HCT116 (cell line): Measurements from ENCODE around the gene SMIM35. TPM values are rescaled to one million over a fixed set of nuclear protein-coding genes. Genes with fewer than 3 reads are reported as not detected.

ENCODE experiments used
- ATAC-seq: fragments of 200-7000 bp; cut with Tn5 transposase; 2 replicates; pipeline ENCODE4 v1.9.1; 2020; ENCODE audit warnings: mild to moderate bottlenecking, moderate library complexity
- BruUV-seq: library from RNA; stranded (reverse); fragments of 400-500 nt; replicated peaks from 2 replicates; lab custom pipeline; 2021; lab: Mats Ljungman, UMichigan
- CTCF ChIA-PET: fragments of 300-600 bp; sonication (Branson Sonifier 250); formaldehyde crosslinking; loops from one replicate; lab custom pipeline; 2021; ENCODE audit warnings: antibody characterized with exemption; lab: Charles Lee
- POLR2A ChIA-PET: fragments of 300-600, 350-600 bp; sonication (Branson Sonifier 250); formaldehyde crosslinking; loops from one replicate; lab custom pipeline; 2021; ENCODE audit warnings: antibody characterized with exemption; lab: Charles Lee
- RAD21 ChIA-PET, 2 experiments: fragments of 300-600 bp; sonication (Branson Sonifier 250); formaldehyde crosslinking; loops; one replicate each; lab custom pipeline; 2023; ENCODE audit warnings: low total read pairs in 2 of 2; ENCODE audit not compliant: uncharacterized antibody in 2 of 2, unreplicated experiment in 2 of 2, low non-redundant PET in 1 of 2; lab: Charles Lee
- DNase-seq: peaks from one replicate; pipeline ENCODE4 v3.0.0-alpha.2; 2010; ENCODE audit warnings: low read depth, low spot score
- H2AFZ ChIP-seq: fragments of 200-600 bp; shearing (Covaris generic), sonication (generic); 2 replicates; pipeline ENCODE4 v1.6.1; 2017; ENCODE audit warnings: low read depth, mixed run types, mixed read lengths, antibody characterized with exemption, low read length; ENCODE audit not compliant: poor library complexity, severe bottlenecking
- H3K27ac ChIP-seq: 2 replicates; pipeline ENCODE4 v1.5.1; 2012; ENCODE audit warnings: low read depth, low read length
- H3K27me3 ChIP-seq: fragments of 200-600 bp; sonication (generic); 2 replicates; pipeline ENCODE4 v1.6.1; 2016; ENCODE audit warnings: mixed run types, low read length, mixed read lengths; ENCODE audit not compliant: insufficient read depth
- H3K36me3 ChIP-seq, 2 experiments: fragments of 200-500 bp in 1 of 2; fragments of 200-600 bp in 1 of 2; sonication (Bioruptor generic) in 1 of 2; sonication (generic) in 1 of 2; 2 replicates each; pipeline versions ENCODE4 v1.5.1 to v1.6.1; 2014 to 2016; ENCODE audit warnings: low read length in 2 of 2, inconsistent platforms in 1 of 2, mixed read lengths in 1 of 2, mixed run types in 1 of 2; ENCODE audit not compliant: insufficient read depth in 2 of 2, control insufficient read depth in 1 of 2
- H3K4me1 ChIP-seq, 2 experiments: fragments of 200-600 bp in 1 of 2; sonication (generic) in 1 of 2; 2 replicates each; pipeline versions ENCODE4 v1.5.1 to v1.6.1; 2012 to 2017; ENCODE audit warnings: low read length in 2 of 2, inconsistent platforms in 1 of 2, mild to moderate bottlenecking in 1 of 2, mixed read lengths in 1 of 2, mixed run types in 1 of 2, moderate library complexity in 1 of 2; ENCODE audit not compliant: insufficient read depth in 2 of 2, control insufficient read depth in 1 of 2
- H3K4me2 ChIP-seq: fragments of 200-600 bp; sonication (generic); 2 replicates; pipeline ENCODE4 v1.6.1; 2017; ENCODE audit warnings: mixed run types, low read length, mixed read lengths
- H3K4me3 ChIP-seq, 2 experiments: fragments of 200-600 bp in 1 of 2; sonication (generic) in 1 of 2; replicated peaks in 1 of 2; 2 replicates each; pipeline ENCODE4 v1.5.1; 2011 to 2016; ENCODE audit warnings: low read length in 2 of 2, control low read depth in 1 of 2, low read depth in 1 of 2, mild to moderate bottlenecking in 1 of 2, mixed read lengths in 1 of 2, mixed run types in 1 of 2
- H3K79me2 ChIP-seq: fragments of 200-600 bp; sonication (generic); 2 replicates; pipeline ENCODE4 v1.6.1; 2017; ENCODE audit warnings: mild to moderate bottlenecking, mixed run types, low read length, moderate library complexity, mixed read lengths; ENCODE audit not compliant: insufficient read depth
- H3K9ac ChIP-seq: fragments of 200-600 bp; sonication (generic); 2 replicates; pipeline ENCODE4 v1.6.1; 2016; ENCODE audit warnings: low read length, mixed read lengths
- H3K9me2 ChIP-seq: fragments of 200-600 bp; sonication (generic), shearing (Covaris generic); 2 replicates; pipeline ENCODE4 v1.6.1; 2017; ENCODE audit warnings: mixed run types, mild to moderate bottlenecking, moderate library complexity; ENCODE audit not compliant: insufficient read depth
- H3K9me3 ChIP-seq, 2 experiments: fragments of 200-500 bp in 1 of 2; fragments of 200-600 bp in 1 of 2; sonication (Bioruptor generic) in 1 of 2; sonication (generic) in 1 of 2; 2 replicates each; pipeline ENCODE4 v1.6.1; 2014 to 2017; ENCODE audit warnings: low read length in 2 of 2, mixed read lengths in 2 of 2, inconsistent platforms in 1 of 2, low read depth in 1 of 2, mild to moderate bottlenecking in 1 of 2, mixed run types in 1 of 2, moderate library complexity in 1 of 2; ENCODE audit not compliant: control insufficient read depth in 1 of 2, insufficient read depth in 1 of 2
- H4K20me1 ChIP-seq: fragments of 200-600 bp; sonication (generic), shearing (Covaris generic); 2 replicates; pipeline ENCODE4 v1.6.1; 2017; ENCODE audit warnings: mixed run types, mild to moderate bottlenecking, moderate library complexity; ENCODE audit not compliant: insufficient read depth
- CEBPB ChIP-seq: IDR thresholded peaks from 2 replicates; pipeline ENCODE4 v1.6.1; 2012; ENCODE audit warnings: low read depth
- EZH2 ChIP-seq: fragments of 200-600 bp; sonication (generic); IDR thresholded peaks from 2 replicates; pipeline ENCODE4 v1.6.1; 2017; ENCODE audit warnings: antibody characterized with exemption, mixed run types
- FOSL1 ChIP-seq: IDR thresholded peaks from 2 replicates; pipeline ENCODE4 v1.6.1; 2012; ENCODE audit warnings: low read depth
- JUND ChIP-seq: IDR thresholded peaks from 2 replicates; pipeline ENCODE4 v1.6.1; 2012
- POLR2A ChIP-seq: IDR thresholded peaks from 2 replicates; pipeline ENCODE4 v1.7.0; 2011; ENCODE audit warnings: borderline replicate concordance; ENCODE audit not compliant: insufficient read depth, insufficient read length; ENCODE audit errors: extremely low read depth
- RAD21 ChIP-seq: IDR thresholded peaks from 2 replicates; pipeline ENCODE4 v1.6.1; 2012; ENCODE audit warnings: low read depth, mild to moderate bottlenecking
- SRF ChIP-seq: IDR thresholded peaks from 2 replicates; pipeline ENCODE4 v1.6.1; 2012; ENCODE audit warnings: low read depth
- TCF7L2 ChIP-seq: IDR thresholded peaks from 2 replicates; pipeline ENCODE4 v1.7.0; 2011; ENCODE audit warnings: borderline replicate concordance, inconsistent platforms; ENCODE audit not compliant: insufficient read depth, insufficient read length; ENCODE audit errors: extremely low read depth
- YY1 ChIP-seq: IDR thresholded peaks from 2 replicates; pipeline ENCODE4 v1.6.1; 2011; ENCODE audit warnings: low read length, low read depth, moderate library complexity, mild to moderate bottlenecking; ENCODE audit not compliant: insufficient replicate concordance; ENCODE audit errors: extremely low read depth
- intact Hi-C: fragments of 100-400 bp; cut with micrococcal nuclease; formaldehyde crosslinking; loops from 2 replicates; pipeline ENCODE4 v1.10.0; 2022
- total RNA-seq: library from RNA; stranded (reverse); gene quantifications from one replicate; pipeline ENCODE4 v1.2.1, GENCODE V29; 2021; ENCODE audit not compliant: unreplicated experiment
- TF ChIP-seq, protein P1 (sequence below): IDR thresholded peaks from 2 replicates; pipeline ENCODE4 v1.6.1; 2012; ENCODE audit warnings: low read depth
- TF ChIP-seq, protein P2 (sequence below): IDR thresholded peaks from 2 replicates; pipeline ENCODE4 v1.6.1; 2011; ENCODE audit warnings: mild to moderate bottlenecking, low read length, moderate library complexity; ENCODE audit not compliant: insufficient replicate concordance; ENCODE audit errors: extremely low read depth
- TF ChIP-seq, protein P3 (sequence below): IDR thresholded peaks from 2 replicates; pipeline ENCODE4 v1.6.1; 2012

SMIM35 gene
- total RNA-seq, 1 experiment from 2014 or later, result not detected

DNA sequence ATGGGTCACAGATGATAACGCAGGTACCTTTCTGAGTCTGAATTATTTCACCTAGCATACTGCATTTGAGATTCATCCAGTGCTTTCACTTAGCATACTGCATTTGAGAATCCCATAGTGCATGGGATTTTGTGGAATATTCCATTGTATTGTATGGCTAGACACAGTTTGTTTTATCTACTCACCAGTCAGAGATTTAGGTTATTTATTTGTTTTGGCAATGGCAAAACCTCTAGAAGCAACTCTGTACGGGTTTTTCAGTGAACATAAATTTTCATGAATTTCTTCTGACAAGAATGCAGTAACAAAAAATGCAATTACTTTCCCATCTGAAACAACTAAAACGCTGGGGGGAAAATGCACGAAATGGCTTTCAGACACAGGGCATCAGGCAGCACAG is 41.5 kb upstream of the SMIM35 start:
- BruUV-seq, result no TSS peak
- ChIA-PET CTCF (no interaction called here), POLR2A (no interaction called here), RAD21 (no interaction called here)
- H3K79me2 ChIP-seq, result no peaks in the 10 kb centered on the region
- TF ChIP-seq YY1 (no peak), EZH2 (no peak)
- TF ChIP-seq, protein P1, sequence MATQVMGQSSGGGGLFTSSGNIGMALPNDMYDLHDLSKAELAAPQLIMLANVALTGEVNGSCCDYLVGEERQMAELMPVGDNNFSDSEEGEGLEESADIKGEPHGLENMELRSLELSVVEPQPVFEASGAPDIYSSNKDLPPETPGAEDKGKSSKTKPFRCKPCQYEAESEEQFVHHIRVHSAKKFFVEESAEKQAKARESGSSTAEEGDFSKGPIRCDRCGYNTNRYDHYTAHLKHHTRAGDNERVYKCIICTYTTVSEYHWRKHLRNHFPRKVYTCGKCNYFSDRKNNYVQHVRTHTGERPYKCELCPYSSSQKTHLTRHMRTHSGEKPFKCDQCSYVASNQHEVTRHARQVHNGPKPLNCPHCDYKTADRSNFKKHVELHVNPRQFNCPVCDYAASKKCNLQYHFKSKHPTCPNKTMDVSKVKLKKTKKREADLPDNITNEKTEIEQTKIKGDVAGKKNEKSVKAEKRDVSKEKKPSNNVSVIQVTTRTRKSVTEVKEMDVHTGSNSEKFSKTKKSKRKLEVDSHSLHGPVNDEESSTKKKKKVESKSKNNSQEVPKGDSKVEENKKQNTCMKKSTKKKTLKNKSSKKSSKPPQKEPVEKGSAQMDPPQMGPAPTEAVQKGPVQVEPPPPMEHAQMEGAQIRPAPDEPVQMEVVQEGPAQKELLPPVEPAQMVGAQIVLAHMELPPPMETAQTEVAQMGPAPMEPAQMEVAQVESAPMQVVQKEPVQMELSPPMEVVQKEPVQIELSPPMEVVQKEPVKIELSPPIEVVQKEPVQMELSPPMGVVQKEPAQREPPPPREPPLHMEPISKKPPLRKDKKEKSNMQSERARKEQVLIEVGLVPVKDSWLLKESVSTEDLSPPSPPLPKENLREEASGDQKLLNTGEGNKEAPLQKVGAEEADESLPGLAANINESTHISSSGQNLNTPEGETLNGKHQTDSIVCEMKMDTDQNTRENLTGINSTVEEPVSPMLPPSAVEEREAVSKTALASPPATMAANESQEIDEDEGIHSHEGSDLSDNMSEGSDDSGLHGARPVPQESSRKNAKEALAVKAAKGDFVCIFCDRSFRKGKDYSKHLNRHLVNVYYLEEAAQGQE, result no peak
- no peak for DNase-seq
- no peaks in the 10 kb centered on the region for H4K20me1 ChIP-seq
- no peak overlapping the region for H2AFZ ChIP-seq
- intact Hi-C loops, result no loop called here
- no peak overlapping the region for H3K27ac ChIP-seq
- no peak overlapping the region for H3K4me3 ChIP-seq
- H3K9ac ChIP-seq, result no peak overlapping the region
- no peaks in the 10 kb centered on the region for H3K9me3 ChIP-seq
- no peak overlapping the region for H3K4me2 ChIP-seq
- H3K4me1 ChIP-seq, result peaks cover 0 to 6% of the 10 kb centered on the region in 2 experiments; a peak in 1 of 4 replicates
- ATAC-seq, result no peak
- no peaks in the 10 kb centered on the region for H3K27me3 ChIP-seq
- no peaks in the 10 kb centered on the region for H3K9me2 ChIP-seq
- no peaks in the 10 kb centered on the region for H3K36me3 ChIP-seq

DNA sequence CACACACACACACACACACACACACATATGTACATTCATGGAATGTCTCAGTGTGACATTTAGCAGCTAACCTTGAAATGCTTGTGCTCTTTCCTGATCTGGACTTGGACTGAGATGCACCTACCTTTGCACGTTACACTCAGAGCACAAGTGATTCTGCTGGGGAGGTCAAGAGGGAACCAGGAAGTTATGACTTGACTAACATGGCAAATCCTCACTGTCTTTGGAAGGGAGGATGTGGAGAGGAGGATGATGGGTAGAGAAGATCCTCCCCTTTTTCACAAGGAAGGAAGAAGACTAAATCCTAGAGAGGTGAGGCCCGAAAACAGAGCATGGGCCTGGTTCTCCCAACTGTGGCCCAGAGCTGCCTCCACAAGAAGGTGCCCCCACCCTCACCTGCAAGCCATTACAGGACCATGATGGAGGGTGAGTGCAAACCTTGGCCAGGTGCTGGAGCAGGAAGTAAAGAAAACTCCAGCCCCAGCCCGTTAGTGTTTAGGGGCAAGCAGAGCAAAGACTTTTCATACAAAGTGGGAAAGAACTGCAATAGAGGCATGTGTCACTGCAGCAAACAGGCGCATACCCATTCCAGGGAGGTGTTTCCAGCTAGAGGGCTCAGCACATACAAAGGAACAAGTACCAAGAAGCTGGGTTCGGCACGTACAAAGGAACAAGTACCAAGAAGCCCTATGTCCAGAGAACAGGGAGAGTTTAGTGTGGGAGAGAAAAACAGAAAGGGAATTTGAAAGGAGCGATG is 39.5 kb upstream of the SMIM35 start:
- no peaks in the 10 kb centered on the region for H3K9me2 ChIP-seq
- peak; percentile 71 for DNase-seq
- TF ChIP-seq RAD21, result no peak
- TF ChIP-seq CEBPB, result 0 out of 2 replicates have a peak, but pooled peaks have one; percentile 29
- TF ChIP-seq FOSL1, result peak; percentile 33; the same call in 1 of the 2 replicates
- TF ChIP-seq JUND, result peak; percentile 63
- peak; percentile 98 for TF ChIP-seq POLR2A
- TF ChIP-seq, protein P2, sequence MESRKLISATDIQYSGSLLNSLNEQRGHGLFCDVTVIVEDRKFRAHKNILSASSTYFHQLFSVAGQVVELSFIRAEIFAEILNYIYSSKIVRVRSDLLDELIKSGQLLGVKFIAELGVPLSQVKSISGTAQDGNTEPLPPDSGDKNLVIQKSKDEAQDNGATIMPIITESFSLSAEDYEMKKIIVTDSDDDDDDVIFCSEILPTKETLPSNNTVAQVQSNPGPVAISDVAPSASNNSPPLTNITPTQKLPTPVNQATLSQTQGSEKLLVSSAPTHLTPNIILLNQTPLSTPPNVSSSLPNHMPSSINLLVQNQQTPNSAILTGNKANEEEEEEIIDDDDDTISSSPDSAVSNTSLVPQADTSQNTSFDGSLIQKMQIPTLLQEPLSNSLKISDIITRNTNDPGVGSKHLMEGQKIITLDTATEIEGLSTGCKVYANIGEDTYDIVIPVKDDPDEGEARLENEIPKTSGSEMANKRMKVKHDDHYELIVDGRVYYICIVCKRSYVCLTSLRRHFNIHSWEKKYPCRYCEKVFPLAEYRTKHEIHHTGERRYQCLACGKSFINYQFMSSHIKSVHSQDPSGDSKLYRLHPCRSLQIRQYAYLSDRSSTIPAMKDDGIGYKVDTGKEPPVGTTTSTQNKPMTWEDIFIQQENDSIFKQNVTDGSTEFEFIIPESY, result peak; percentile 68
- TF ChIP-seq TCF7L2, result no peak
- TF ChIP-seq, protein P3, sequence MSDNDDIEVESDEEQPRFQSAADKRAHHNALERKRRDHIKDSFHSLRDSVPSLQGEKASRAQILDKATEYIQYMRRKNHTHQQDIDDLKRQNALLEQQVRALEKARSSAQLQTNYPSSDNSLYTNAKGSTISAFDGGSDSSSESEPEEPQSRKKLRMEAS, result peak; percentile 38; the same call in 1 of the 2 replicates
- TF ChIP-seq SRF, result 0 out of 2 replicates have a peak, but pooled peaks have one; percentile 46

More for the DNA sequence above, 39.5 kb upstream of the SMIM35 start:
- CTCF ChIA-PET, result no interaction called here
- H3K27me3 ChIP-seq, result no peaks in the 10 kb centered on the region
- H3K79me2 ChIP-seq, result no peaks in the 10 kb centered on the region
- POLR2A ChIA-PET, result interaction anchor here (0.6 to 1.0 kb wide), 7 partner anchors 13 to 959 kb away, joined by 3 to 5 read pairs (median 3); no protein-coding TSS in a partner anchor
- H3K4me3 ChIP-seq, result no peak overlapping the region
- no peaks in the 10 kb centered on the region for H4K20me1 ChIP-seq
- BruUV-seq, result no TSS peak
- H3K4me2 ChIP-seq, result no peak overlapping the region
- H3K9me3 ChIP-seq, result no peaks in the 10 kb centered on the region
- H2AFZ ChIP-seq, result no peak overlapping the region
- peak; percentile 71 for ATAC-seq
- intact Hi-C loops, result no loop called here
- no peak overlapping the region for H3K9ac ChIP-seq
- peaks cover 0 to 6% of the 10 kb centered on the region in 2 experiments; a peak in 1 of 4 replicates for H3K4me1 ChIP-seq
- no peaks in the 10 kb centered on the region for H3K36me3 ChIP-seq
- RAD21 ChIA-PET, result no interaction called here
- H3K27ac ChIP-seq, result no peak overlapping the region
